Measurements from ENCODE around the gene CXCL14.

The CXCL14 gene

DNA sequence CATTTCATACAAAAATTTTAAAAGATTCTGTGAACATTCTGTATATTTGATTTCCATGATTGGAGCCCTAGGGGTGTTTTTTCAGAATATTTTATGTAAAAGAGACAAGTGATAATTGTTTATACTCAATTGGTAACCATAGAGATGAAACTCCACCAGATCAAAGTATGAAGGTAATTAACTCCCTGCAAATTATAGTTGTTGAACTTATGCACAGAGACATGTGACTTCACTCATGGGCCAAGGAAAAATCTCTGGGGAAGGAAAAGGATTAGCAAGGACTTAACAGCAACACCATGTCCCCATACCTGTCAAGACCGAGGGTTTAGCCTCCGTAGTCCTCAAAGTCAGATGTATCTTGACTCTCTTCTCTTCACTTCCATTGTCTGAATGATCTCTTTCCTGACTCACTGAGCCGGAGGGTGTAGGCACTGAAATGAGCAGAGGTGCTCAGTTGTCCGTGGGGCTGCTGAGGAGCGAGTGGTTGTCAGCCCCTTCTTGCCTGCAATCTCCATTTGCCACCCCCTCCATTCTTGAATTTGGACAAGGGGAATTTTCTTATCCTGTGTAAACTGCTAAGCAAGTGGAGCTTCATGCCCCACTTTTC, 17.5 kb upstream of the CXCL14 start:
- DNase-seq, result no peak

DNA sequence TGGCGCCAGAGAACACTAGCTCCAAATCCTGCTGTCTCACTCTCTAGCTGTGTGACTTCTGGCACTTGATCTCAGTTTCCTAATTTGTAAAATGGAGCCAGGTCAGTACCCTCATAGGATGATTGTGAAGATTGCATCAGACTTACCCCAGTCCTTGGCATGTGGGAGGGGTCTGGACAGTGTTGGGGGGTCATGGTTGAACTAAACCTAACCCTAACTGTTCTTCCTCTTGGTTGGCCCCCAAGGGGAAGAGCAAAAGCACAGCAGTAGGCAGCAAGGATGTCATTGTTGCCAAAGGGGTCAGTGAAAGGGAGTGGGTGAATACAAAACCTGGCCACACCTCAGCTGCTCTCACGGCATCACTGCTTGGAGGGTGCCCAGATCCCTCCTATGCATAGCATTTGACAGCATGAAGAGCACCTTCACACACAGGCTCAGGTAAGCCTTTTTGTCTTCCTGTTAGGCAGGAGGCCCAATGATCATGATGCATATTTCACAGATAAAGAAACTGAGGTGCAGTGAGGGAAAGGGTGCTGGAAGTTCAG, 15.7 kb upstream of the CXCL14 start:
- no peak for DNase-seq

DNA sequence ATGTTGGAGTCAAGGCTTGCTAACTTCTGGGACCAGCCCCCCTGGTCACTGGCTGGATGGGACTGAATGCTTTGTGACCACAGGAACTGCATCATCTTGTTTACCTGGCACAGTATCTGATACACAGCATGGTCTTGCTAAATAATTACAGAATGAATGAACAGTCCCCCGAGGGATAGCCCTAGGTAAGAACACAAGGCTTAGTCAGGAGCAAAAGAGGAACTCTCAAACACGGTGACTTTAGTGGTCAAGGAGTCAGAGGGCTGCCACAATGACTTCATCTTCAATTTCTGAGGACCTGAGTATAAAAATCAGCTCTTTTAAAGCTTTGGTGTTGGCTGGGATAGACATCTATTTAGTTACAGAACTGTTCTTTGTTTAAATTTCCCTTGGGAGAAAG, 15.1 kb upstream of the CXCL14 start:
- DNase-seq, result no peak

DNA sequence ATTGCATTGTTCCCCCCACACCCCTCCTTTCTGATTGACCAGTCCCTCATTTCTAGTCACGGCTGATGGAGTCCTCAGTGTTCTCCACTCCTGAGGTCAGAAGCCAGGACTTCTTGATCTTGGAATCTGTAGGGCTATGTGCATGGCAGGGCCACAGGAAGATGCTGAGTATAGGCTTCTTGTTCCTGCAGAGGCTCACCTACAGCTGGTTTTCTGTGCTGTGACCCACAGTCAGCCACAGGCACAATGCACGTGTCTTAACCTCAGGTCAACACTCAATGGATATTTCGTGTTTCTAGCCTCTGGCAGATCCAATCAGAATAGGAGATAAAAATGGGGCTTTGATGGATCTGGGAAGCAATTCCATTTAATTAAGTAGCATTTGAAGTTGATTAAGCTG, 14.3 kb upstream of the CXCL14 start:
- no peak for DNase-seq

DNA sequence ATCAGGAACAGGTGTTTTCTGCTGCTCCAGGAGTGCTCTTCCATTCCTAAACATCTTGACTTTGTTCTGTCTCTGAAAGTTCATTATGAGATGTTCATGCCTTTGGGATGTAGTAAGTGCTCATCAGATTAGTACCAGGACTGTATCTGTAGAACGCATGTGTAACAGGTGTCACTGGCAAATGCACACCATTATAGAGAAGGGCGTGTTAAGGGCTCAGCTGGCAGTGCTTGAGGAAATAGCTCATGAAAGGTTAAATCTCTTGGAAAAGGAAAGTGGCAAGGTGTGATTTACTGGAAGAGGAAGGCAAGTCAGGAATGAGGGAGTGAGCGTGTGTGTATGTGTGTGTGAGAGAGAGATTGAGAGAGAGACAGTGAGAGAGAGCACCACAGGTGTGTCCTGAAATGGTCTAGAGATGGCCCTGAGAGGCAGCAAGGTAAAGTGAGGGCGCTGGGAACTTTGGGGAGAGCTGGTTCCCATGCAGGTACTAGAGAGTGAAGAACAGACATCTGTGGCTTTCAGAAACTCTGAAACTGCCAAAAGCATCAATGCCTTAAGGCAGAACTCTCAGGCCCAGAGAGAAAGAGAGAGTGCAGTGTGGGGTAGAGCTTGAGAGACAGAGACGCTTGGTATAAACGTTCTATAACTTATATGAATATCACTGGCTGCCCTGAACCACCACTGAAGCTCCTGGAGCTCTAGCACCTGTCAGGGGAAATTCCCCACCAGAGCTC, 13.7 kb upstream of the CXCL14 start:
- DNase-seq, result no peak

DNA sequence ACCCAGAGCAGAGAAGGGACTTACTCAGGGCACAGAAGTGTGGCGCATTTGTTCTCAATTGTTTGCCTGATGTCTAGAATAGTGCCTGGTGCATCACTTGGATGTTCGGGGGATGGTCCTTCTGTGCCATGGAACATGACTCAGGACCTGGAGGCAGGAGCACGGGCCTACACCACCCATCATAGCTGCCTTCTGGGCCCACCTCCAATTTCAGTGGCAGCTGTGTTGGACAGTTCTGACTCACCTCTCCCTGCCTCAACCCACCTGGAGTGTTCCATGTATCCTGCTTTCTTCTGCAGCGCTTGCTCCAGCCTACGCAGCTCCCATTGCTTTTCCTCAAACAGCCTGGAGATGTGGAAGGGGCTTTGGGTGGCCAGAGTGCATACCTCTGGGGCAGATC, 12.5 kb upstream of the CXCL14 start:
- no peak for DNase-seq

DNA sequence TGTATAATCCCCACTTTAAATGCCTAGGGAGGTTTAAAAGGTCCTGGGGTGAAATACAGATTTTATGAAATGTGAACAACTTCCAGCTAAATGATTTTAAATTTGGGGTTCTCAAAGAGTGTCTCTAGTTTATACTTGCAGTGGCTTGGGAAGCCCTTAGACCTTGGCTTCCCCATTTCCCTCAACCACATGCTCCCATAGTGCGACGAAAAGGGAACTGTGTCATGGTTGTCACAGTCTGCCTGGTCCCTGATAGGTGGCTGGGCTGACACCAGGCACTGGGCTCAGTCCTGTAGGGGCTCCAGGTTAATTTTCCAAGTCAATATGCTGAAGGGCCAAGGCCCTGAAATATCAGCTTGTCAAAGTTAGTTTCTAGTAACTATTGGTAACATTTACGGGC, 10.4 kb upstream of the CXCL14 start:
- DNase-seq, result no peak

DNA sequence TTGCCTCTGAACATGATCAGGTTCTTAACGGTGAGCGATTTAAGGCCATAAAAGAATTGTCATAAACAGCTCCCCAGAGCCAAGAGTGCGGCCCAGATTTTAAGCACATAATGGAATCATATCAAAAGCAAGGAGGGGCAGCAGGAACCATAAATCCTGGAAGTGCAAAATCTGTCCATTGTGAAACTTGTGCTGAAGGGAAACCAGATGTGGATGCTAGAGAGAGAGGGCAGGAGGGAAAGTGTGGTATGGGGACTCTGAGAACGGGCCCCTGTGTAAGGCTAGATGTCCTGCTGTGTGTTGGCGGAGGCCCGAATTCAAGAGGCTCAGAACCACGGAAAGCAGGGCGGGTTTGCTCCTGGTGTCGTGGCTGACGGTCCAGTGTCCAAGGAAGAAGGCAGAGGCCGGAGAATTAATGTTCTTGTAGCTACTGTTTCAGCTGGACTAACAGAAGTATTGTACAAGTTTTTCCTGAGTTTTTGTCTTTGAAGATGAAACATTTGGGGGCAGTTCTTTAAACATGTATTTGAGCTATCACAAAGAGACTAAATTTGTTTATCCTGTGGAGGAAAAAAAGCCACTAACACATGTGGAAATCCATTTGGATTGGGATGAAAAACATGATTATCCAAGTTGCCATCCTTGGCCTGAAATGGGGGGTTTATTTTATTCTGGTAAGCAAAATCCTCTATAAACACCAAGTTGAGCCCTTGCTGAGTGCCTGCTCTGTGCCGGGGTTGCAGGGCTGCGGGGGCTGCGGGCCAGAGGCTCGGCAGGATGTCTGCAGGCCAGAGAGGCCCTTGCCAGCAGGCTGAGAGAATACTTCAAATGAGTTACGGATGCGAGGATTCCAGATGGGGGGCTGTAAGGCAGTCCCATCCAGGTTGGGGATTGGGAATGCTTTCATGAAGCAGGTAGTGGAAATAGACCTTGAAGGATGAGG, 9.2 kb upstream of the CXCL14 start:
- no peak for DNase-seq

DNA sequence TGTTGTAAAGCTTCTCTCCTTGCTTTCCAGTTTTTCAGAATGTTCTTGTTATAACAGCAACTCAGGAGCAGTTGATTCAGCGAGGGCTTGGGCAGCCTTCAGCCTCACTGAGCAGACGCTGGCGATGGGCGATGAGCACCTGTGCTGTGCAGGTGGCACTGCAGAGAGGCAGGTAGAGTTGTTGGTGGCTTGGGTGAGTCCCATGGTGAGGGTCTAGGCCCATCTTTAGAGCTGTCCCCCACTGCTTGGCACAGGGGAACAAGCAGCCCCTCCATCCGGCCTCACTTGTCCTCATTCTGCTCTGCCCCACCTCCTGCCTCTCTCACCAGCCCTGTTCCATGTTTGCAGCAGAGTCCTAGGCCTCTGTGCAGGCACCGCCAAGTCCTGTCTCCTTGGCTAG, 6.1 kb upstream of the CXCL14 start:
- DNase-seq, result no peak

DNA sequence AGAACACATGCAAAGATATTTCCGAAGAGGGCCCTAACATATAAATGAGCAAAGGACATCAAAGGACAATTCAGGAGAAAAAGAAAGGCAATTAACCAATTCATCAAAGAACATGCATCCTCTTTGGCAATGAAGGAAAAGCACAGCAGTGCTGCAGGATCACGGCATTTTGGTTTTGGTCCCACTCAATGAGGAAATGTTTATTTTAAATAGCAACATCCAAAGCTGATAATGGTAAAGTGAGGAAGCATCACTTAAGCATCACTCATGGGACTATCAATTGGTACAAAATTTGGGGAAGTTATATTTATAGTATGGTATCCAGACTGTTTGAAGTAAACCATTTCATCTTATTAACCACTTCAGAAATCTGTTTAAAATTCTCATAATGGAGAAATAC, 5.5 kb upstream of the CXCL14 start:
- no peak for DNase-seq

DNA sequence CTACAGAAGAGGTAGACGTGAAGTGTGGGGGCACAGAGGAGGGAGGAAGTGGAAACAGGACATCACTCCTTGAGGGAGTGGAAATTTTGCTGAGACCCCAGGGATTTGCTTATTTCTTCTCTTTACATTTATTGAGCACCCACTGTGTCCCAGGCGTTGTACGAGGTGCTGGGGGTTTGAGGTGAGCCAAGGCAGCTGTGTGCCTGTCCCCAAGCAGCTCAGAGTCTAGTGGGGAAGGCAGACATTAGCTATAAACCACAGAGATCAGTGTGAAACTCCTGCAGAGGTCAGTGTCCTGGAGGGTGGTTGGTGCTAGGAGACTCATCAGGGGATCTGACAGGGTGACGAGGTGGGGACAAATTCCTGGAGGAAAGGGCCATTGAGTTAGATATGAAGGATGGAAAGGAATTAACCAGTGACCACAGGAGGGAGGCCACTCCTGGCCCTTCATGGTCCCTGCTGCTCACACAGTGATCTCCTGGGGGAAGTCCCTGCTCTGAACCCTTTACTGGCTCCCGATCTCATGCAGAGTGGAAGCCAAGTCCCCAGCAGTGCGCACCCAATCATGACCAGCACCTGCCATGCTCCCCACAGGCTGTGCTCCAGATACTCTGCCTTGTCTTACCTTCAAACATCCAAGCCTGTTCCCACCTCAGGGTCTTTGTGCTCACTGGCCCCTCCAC, 3.4 kb upstream of the CXCL14 start:
- DNase-seq, result no peak

DNA sequence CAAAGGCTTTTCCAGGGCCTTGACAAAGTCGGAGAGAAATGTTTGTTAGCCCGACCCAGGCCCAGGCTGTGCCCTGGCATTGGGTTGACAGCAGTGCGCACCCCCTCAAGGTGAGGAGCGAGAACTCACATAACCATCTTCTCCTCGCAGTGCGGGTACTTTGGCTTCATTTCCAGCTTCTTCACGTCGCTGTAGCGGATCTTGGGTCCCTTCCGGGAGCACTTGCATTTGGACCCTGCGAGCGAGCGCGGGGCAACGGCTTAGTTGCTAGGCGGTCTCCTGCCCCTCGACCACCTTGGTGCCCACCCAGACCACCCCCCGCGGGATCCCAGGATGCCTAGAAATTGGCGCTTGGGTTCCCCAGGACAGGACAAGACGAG, 496 bp downstream of the CXCL14 start:
- no peak for DNase-seq

DNA sequence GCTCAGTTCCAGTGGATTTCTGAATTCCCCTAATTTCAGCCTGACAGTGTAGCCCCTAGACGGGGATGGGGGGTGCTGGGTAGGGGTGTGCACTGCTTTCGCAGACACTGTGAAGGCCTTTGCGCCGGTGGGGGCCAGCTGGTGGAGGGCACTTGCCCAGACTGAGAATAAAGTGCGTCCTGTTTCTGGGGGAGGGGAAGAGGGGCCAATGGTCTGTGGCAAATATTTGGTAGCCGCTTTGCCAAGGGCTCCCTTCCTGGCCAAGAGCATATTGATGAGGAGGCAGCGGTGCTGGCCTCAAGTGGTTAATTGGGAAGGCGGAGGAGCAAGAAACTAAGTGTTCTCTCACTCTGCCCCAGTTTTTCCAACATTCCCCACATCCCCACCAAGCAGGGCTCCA, 1.4 kb downstream of the CXCL14 start:
- no peak for DNase-seq

DNA sequence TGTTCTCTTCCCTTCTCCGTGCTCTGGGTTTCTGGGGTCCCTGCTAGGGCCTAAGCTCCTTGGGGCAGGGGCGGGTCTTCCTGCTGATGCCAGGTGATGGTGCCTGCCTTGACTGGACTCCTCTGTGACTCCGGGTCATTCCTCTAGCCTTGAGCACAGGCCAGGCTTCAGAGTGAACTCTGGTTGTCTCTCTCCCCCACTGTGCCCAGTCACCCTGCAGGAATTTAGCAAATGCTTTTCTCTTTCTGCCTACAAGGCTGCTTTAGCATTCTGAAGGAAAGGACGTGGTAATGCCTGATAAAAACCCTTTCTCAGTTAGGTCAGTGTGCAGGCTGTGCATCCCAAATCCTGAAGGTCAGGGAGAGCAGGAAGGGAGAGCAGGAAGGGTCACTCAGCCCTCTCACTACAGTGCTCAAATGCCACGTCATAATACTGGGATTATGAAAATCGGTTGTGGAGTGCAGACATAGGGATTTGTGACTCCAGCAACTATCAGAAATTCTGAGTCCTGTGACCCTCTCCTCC, 2.7 kb downstream of the CXCL14 start:
- no peak for DNase-seq

DNA sequence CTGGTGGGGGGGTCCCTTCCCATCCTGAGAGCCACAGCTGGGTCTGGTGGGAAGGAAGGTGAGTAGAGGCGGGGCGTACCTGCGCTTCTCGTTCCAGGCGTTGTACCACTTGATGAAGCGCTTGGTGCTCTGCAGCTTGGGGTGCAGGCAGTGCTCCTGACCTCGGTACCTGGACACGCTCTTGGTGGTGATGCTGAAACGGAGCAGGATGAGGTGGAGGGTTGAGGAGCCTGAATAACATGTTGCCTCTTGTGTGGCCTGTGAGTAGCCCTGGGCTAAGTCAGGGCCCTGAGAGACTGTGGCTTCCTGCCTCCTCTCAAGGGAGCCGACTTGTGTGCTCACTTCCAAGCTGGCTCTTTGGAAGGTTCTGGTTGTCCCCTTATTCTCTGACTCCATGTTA, 4.3 kb downstream of the CXCL14 start:
- DNase-seq, result no peak

DNA sequence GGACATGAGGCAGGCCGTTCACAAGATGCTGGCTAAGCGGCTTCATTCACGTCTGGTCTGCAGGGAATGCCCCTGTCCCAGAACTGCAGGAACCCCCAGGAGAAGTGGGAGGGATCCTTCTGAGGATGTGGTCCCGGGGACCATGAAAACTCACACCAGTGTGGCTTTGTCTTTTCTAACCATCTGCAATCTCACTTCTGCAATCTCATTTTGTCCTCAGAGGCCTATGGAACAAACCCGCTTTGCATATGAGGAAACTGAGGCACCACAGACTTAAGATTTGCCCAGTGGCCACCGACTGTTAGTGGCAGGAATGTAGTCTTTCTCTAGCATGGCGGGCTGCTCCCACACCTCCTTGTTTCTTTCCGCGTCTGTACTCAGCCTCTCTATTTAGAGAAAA, 6.9 kb downstream of the CXCL14 start:
- no peak for DNase-seq

DNA sequence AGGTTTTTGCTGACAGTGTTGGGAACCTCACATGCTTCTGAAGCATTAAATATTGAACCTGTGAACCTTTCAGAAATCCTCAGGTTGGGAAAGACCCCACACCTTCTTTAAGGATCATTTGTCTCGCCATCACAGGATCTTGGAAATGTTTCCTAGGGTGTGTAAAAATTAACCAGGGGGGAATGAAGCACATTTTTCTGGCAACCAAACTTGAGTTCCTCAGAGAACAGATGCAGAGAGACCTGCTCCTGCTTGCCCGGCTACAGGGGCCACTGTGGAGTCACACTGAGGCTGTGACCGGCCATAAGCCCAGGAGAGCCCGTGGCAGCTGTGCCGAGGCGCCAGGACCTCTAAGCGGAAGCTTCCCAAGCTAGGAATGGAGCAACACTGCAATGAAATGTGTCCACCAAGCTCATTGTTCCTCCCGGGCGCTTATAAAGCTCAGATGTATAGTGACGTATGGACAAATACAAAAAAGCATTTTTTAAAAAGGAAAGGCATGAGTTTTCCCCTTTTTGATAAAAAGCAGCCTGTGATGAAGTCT, 7.7 kb downstream of the CXCL14 start:
- DNase-seq, result no peak

DNA sequence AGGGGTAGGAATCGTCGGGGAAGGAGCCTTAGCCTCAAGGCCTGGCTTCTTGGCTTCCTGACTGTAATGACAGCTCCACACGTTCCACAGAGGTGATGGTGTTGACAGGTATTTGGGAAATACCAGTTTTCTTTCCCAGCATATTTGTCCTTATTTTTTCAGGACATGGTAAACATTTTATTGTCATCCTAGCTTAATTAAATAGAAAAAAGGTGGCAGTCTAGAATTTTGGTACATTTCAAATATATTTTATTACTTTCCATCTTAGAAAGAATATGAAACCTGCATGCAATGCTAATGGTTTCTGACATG, 8.4 kb downstream of the CXCL14 start:
- DNase-seq, result no peak

DNA sequence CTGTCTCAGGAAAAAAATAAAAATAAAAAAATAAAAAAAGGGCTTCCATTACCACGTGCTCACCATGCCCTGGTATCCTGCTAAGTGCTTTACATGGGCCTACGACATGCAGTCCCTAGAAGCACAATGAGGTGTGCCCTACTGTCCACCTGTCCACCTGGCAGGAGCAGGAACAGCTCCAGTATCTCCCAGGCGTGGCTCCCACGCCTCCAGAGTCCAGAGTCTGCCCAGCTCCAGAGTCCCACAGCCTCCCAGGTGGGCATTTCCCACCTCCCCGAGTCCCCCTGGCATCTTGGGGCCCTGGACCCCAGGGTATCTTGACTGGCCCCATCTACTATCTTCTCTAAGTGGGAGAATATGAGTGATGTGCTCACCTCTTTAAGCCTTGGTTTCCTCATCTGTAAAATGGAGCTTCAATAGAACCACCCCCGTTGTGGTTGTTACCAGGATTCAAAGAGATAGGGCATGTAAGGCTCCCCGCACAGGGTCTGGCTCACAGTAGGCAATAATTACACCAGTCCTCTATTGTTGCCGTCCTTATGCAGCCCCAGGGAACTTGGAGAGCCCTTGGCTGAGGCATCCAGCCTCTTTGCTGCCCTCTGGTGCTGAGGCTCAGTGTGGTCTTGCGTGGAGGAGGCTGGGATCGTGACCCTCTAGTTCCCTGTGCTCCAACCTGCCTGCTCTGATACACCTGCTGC, 8.9 kb downstream of the CXCL14 start:
- DNase-seq, result peak; percentile 16

DNA sequence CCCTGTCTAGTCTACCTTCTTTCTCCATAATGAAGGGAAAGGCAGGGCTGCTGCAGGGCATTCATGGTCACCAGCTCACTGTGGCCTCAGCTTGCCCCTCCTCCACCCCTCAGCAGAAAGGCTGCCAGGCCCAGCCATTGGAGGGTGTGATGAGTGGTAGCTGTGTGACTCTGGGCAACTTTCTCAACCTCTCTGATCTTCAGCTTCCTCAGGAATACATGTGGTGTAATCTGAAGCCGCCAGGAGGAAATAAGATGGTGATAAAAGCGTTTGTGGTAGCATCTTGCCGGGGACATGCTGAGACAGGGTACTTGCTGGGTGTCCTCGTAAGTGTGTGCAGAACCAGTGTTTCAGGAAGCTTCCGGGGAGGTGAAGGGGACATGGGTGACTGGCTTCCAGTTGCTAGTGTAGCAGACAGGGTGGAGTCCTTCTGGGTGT, 9.8 kb downstream of the CXCL14 start:
- DNase-seq, result no peak

DNA sequence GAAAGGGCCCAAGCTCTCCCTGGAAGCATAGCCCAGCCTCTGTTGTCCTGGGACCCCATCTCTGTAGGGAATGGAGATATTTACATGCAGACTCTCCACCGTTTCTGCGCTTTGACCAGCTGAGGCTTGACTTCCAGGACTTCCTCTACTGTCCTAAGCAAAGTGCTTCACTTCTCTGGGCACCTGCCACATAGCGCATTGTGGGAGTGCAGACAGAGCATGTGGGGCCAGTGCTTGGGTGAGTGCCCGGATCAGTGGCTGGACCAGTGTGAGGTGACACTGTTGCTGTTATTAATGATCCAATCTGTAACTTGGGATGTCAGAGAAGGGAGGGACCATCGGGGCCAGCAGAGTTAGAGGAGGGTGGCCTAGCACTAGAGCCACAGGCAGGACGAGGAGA, 10.5 kb downstream of the CXCL14 start:
- no peak for DNase-seq

DNA sequence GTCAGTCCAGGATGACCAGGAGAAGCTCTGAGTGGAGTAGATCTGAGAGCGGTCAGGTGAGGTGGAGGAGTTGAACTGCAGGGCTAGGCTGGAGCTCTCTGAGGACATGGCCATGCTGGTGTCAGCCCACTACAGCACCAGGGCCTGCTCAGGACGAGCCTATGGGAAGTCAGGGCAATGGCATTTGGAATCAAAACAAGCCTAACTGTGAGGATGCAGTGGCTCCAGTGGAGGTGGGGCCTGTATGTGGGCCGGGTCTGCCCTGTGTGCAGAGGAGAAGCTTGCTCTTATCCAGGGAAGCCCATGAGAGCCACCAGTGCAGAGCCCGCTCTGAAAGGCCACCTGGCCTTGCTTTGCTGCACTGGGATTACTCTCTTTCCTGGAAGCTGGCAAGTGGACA, 11.1 kb downstream of the CXCL14 start:
- DNase-seq, result no peak
